GM12873 (cell line): ENCODE results near the gene ERP27.

Source experiments
- CTCF ChIP-seq: IDR thresholded peaks from 2 replicates; pipeline ENCODE4 v1.5.1; 2012; ENCODE audit warnings: low read depth, mild to moderate bottlenecking, moderate library complexity, low read length, control low read depth; ENCODE audit not compliant: insufficient read depth; ENCODE audit errors: missing control alignments

Gene ERP27

GRCh38 chr12:14968478-14968877, 30.1 kb upstream of the ERP27 start:
- no peak for TF ChIP-seq CTCF

- TF ChIP-seq CTCF = no peak
Measured at GRCh38 chr12:14965221-14965620, 26.9 kb upstream of the ERP27 start.

- TF ChIP-seq CTCF = no peak
Measured at GRCh38 chr12:14964406-14964805, 26.1 kb upstream of the ERP27 start.

- no peak for TF ChIP-seq CTCF
Measured at GRCh38 chr12:14963520-14963919, 25.2 kb upstream of the ERP27 start.

GRCh38 chr12:14962797-14963196, 24.5 kb upstream of the ERP27 start:
- no peak for TF ChIP-seq CTCF

- TF ChIP-seq CTCF = no peak
Measured at GRCh38 chr12:14962153-14962539, 23.8 kb upstream of the ERP27 start.

- TF ChIP-seq CTCF = no peak
Measured at GRCh38 chr12:14961466-14962152, 23.3 kb upstream of the ERP27 start, which contains the start of gene ARHGDIB. Gene ARHGDIB (minus strand): TSS chr12:14961601. CDS start chr12:14950712, 10,889 bp downstream.
